GM19324 (cell line): ENCODE data around the gene KIAA0825.

Source experiments
- ATAC-seq: cut with Tn5 transposase; IDR thresholded peaks from one replicate; pipeline ENCODE4 v1.9.1; 2021; ENCODE audit warnings: mild to moderate bottlenecking, moderate library complexity; ENCODE audit not compliant: unreplicated experiment, low FRiP score

Gene KIAA0825

GRCh38 chr5:94326586-94326985 lies 291.8 kb downstream of the KIAA0825 start:
- ATAC-seq, result no peak

DNA sequence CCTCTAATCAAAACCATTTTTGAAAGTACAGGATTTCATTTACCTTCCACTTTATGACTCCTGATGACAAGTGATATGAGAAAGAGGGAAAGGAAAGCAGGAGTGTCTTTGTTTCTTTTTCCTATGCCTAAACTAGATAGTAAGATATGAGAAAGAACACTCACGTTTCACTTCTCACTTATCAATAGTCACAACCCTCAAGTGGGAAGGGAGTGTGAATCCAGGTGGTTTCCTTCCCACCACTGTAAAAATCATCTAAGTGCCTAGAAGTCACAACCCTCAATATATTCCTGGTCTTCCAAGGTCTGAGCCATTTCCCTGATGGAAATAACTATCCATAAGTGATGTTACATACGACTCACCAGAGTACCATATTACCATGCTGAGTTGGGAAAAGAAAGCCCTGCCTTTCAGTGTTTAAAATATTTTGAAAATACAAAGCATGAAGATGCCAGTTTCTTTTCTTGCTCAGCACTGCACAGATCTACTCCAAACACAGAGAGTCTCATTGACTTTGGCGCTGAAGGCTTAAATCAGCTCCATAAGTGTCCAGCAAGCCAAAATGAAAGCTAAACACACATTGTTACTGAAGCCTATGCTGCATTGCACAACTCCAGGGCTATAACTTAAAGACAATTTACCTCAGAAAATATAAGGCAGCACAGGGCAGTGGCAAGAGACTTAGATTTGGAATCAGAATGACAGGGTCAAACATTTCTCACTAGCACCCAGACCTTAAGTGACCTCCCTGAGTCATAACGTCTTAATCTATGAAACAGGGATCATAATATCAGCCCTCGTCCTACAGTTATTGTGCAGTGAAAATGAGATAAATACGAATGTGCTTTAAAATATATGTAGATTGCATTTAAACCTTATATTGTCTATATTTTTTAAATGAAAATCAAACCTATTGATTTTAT lies 301.2 kb downstream of the KIAA0825 start:
- ATAC-seq, result no peak

GRCh38 chr5:94314460-94315131 lies 303.8 kb downstream of the KIAA0825 start:
- ATAC-seq, result no peak

GRCh38 chr5:94313696-94314095 lies 304.7 kb downstream of the KIAA0825 start:
- ATAC-seq, result no peak

- ATAC-seq, result no peak
Observed at GRCh38 chr5:94313188-94313587, 305.2 kb downstream of the KIAA0825 start.

DNA sequence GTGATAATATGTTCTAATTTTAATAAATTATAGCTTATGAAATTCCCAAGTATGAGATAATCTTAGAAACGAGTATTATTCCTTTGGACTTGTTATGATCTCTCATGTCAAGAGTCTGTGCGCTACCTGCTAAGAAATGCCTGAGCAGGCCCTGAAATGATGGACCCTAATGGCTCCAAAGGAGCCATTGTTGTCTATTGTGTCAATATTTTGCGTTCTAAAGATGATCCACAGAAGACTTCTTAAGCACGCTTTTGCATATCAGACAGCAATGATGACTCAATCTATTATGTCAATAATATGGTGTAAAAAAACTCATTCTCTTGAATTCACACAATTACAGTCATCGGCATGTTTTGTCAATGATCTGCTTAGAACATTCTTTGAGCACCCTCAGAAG lies 306.1 kb downstream of the KIAA0825 start:
- ATAC-seq, result no peak

- no peak for ATAC-seq
Observed at GRCh38 chr5:94310833-94311232, 307.6 kb downstream of the KIAA0825 start.

DNA sequence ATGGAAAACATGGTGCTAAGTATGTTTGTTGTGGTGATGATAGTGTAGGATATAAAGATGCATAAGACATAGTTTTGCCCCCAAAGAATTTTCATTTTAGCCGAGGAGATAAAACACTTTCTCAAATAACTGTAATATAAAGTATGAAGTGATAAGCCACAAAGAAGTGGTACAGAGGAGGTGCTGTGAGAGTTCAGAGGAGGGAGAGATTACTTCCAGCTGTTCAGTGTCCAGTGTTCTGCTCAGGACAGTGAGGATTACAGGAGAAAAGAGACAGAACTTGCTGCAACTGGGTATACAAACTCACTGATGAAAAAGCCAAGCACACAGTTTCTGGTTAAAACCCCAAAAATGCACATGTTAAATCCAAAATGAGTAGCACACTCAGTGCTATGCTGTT lies 309.3 kb downstream of the KIAA0825 start:
- ATAC-seq, result no peak

GRCh38 chr5:94308442-94308841 lies 310.0 kb downstream of the KIAA0825 start:
- no peak for ATAC-seq

DNA sequence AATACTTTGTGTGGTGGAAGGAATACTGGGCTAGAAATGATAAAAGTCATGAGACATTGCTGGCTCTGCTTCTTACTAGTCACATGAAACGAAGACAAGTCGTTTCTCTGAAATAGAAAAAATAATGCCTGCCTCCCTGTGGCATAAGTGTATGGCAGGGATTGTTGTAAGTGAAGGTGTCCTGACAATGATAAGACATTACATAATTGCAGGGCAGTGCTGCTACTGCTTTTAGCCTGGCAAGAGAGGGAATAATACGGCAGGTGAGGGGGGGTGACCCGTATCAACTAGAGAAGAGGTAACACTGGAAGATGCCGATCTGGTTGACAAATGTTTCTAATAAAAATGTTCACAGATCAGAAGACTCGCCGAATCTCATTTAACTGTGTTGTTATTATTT lies 314.3 kb downstream of the KIAA0825 start:
- ATAC-seq, result no peak

GRCh38 chr5:94288937-94289336 lies 329.5 kb downstream of the KIAA0825 start:
- no peak for ATAC-seq

- ATAC-seq, result no peak
Observed at GRCh38 chr5:94285984-94286383, 332.4 kb downstream of the KIAA0825 start.

DNA sequence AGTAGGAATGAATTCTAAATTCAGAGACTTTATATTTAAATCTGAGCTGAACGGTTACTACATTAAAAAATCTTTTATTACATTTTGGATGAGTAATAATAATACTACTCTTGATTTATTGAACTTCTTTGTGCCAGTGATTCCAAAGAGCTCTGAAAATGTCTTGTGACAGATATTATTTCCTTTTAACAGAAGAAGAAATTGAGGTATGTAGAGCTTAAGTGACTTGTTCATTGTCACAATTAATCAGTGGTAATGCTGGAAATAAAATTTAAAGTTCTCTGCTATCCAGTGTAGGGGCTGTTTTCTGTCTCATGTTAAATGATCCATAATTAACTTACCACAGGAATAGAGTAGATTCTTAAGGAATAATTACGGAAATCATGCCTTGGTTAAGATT lies 335.3 kb downstream of the KIAA0825 start:
- no peak for ATAC-seq

DNA sequence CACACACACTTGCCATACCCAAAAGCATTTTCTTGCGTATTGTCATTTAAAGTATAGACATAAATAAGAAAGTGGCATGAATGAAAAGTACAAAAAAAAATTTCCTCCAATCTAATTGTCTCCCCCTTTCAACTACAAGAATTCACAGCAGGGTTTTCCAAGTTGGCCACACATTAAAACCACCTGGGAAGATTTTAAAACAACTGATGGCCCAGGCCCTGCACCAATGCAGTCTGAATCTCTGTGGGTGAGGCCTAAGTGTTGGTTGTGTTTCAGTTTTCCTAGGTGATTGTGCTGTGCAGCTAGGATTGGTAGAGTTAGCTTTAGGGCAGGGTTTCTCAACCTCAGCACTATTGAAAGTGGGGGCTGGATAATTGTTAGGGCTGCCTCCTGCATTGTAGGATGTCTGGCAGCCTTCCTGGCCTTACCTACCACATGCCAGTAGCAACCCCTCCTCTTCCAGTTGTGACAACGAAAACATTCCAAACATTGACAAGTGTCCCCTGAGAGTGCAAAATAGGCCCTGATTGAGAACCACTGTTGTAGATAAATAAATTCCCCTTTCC lies 337.1 kb downstream of the KIAA0825 start:
- ATAC-seq, result no peak

- ATAC-seq, result no peak
Observed at GRCh38 chr5:94276751-94277150, 341.7 kb downstream of the KIAA0825 start.

- no peak for ATAC-seq
Observed at GRCh38 chr5:94276048-94276447, 342.4 kb downstream of the KIAA0825 start.

DNA sequence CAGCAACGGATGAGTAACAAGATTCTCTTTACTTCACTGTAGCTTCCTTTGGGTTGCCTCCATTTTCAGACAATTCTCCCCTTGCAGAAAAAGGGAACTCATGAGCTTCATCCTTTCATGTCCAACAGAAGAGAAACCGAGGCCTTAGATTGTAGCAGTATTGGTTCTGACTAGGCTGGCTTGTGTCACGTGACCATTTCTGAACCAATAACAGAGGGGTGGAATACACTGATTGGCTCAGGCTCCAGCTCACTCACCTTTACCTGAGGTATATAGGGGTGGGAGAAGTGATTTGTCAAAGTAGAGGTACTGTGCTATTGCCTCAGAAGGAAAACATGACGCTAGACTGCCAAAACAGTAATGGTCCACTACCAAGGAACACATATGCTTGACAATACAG lies 343.7 kb downstream of the KIAA0825 start:
- ATAC-seq, result no peak

DNA sequence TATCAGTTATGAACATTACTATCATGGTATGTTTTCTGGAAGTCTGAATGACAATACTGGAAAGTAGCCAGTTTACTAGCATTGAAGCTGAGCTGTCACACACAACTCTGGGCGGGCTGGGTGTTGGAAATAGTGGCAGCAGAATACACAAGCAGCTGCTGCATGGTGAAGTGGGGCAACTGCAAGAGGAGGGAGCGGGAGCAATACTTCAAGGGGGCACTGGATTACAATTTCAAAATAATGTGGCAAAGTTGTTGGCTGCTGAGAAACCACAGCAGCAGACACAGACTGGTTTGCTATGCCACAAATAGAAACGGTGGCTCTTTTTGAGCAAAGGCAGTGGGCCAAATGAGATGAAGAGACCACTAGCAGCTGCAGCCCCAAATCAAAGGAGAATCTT lies 350.2 kb downstream of the KIAA0825 start:
- ATAC-seq, result no peak

- ATAC-seq, result no peak
Observed at GRCh38 chr5:94267350-94267899, 351.0 kb downstream of the KIAA0825 start.

DNA sequence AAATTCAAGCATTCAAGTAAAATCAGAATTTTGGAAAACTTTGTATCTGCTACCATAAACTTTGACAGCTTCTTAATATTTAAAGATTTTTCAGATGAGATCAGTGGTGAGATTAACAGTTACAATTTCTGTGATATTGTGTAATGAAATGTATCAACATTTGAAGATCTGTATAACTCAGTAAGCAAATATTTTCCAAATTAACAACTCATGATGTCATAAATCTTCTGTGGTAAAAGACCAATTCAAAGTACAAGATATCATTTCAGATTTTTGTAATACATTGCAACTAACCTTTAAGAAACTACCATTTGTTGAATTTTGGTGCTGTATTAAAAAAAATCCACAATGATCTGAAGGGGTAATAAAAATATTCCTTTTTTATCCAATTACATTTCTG lies 352.2 kb downstream of the KIAA0825 start:
- no peak for ATAC-seq

DNA sequence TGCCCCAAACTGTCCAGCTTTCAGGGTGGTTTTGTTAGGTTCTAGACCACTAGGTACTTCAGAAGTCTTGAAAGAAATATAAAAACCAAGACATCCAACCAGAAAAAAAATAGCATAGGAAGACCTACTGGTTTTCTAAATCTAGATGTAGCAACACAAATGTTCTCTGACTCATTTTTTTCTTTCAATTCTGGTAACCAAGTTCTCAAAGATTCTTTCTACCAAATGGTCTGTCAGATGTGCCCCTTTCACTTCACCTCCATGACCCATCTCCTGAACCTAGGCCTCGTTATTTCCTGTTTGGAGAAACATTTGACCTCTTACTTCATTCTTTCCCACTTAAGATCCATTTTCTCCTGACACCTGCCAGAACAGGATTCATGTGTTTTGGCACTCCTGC lies 355.3 kb downstream of the KIAA0825 start:
- no peak for ATAC-seq
